ENCODE results near the gene INO80. TPM values are rescaled to one million over a fixed set of nuclear protein-coding genes. Genes with fewer than 3 reads are reported as not detected.

Gene INO80
- total and polyA plus RNA-seq, 2 donors (not counting 3 experiments of a cell fraction or from before 2014, with no cell fraction given) = 5.7 to 29.1 TPM

DNA sequence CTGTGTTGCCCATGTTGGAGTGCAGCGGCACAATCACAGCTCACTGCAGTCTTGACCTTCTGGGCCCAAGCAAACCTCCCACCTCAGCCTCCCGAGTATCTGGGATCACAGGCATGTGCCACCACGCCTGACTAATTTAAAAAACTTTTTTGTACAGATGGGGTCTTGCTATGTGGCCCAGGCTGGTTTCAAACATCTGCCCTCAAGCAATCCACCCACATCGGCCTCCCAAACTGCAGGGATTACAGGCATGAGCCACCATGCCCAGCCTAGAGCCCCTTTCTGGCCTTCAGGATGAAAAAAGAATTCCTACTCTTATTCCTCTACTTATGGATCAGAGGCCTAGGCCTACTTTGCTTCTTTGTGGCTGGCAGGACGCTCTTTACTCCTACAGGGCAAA is 123.3 kb downstream of the INO80 start:
- H3K4me1 ChIP-seq (ENCODE audit: control insufficient read depth, extremely low read depth, insufficient read depth, low read length) = no peaks in the 10 kb centered on the region
- H3K27ac ChIP-seq (ENCODE audit: insufficient read depth, low read depth, low read length) = no peak overlapping the region
- intact Hi-C loops (cut with micrococcal nuclease) (no loop called here), dilution Hi-C loops (cut with MboI; ENCODE audit: extremely low pct_ligation_motif_present, low sequenced_read_pairs) (no loop called here)
- CTCF ChIA-PET = interaction anchor here (1.0 to 2.8 kb wide), 5 partner anchors 10 to 94 kb away, joined by 3 to 11 read pairs (median 4); no protein-coding TSS in a partner anchor
- TF ChIP-seq EZH2 (IDR thresholded peaks at IDR 0.05; ENCODE audit: borderline replicate concordance, low read depth, low read length, severe bottlenecking) = no peak
- TF ChIP-seq, protein P1, sequence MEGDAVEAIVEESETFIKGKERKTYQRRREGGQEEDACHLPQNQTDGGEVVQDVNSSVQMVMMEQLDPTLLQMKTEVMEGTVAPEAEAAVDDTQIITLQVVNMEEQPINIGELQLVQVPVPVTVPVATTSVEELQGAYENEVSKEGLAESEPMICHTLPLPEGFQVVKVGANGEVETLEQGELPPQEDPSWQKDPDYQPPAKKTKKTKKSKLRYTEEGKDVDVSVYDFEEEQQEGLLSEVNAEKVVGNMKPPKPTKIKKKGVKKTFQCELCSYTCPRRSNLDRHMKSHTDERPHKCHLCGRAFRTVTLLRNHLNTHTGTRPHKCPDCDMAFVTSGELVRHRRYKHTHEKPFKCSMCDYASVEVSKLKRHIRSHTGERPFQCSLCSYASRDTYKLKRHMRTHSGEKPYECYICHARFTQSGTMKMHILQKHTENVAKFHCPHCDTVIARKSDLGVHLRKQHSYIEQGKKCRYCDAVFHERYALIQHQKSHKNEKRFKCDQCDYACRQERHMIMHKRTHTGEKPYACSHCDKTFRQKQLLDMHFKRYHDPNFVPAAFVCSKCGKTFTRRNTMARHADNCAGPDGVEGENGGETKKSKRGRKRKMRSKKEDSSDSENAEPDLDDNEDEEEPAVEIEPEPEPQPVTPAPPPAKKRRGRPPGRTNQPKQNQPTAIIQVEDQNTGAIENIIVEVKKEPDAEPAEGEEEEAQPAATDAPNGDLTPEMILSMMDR (IDR thresholded peaks at IDR 0.05; ENCODE audit: extremely low read depth in 1 of 2, insufficient read depth in 1 of 2, low read depth in 1 of 2, low read length in 2 of 2) = no peak
- no peak for TF ChIP-seq MYC (IDR thresholded peaks at IDR 0.05; ENCODE audit: low read depth, low read length)
- no peak for TF ChIP-seq JUN (IDR thresholded peaks at IDR 0.05; ENCODE audit: borderline replicate concordance, insufficient read depth, insufficient read length, low read depth)
- TF ChIP-seq POLR2A (IDR thresholded peaks at IDR 0.05; ENCODE audit: low read depth, low read length) = no peak
- TF ChIP-seq POLR2AphosphoS5 (IDR thresholded peaks at IDR 0.05; ENCODE audit: insufficient read depth, low read depth, low read length) = no peak
- TF ChIP-seq, protein P2, sequence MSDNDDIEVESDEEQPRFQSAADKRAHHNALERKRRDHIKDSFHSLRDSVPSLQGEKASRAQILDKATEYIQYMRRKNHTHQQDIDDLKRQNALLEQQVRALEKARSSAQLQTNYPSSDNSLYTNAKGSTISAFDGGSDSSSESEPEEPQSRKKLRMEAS (IDR thresholded peaks at IDR 0.05; ENCODE audit: insufficient read depth, insufficient read length) = no peak
- no peak for TF ChIP-seq FOS (IDR thresholded peaks at IDR 0.05; ENCODE audit: borderline replicate concordance, insufficient read depth, low read length)
- BruUV-seq (replicated peaks) = no TSS peak
- DNase-seq (ENCODE audit: low read depth, low spot score) (no peak), FAIRE-seq (no peak)
- no peaks in the 10 kb centered on the region for H3K27me3 ChIP-seq (ENCODE audit: control insufficient read depth in 2 of 2, insufficient read depth in 2 of 2, low read length in 2 of 2)
- H4K20me1 ChIP-seq (replicated peaks; ENCODE audit: control insufficient read depth, extremely low read depth, insufficient read depth, low read length) = no peaks in the 10 kb centered on the region
- no peaks in the 10 kb centered on the region for H3K9me1 ChIP-seq (replicated peaks; ENCODE audit: control insufficient read depth, extremely low read depth, insufficient read depth, low read length)
- H3K4me2 ChIP-seq (ENCODE audit: insufficient read depth, low read length) = no peak overlapping the region
- H3K9ac ChIP-seq (replicated peaks; ENCODE audit: extremely low read depth, insufficient read depth, low read length) = no peak overlapping the region
- no peak overlapping the region for H3K4me3 ChIP-seq (replicated peaks in 1 of 3; ENCODE audit: insufficient read depth in 1 of 3, low read depth in 1 of 3, low read length in 3 of 3)
- H3K79me2 ChIP-seq (ENCODE audit: control insufficient read depth, insufficient read depth, low read length) = no peaks in the 10 kb centered on the region
- peaks cover 2 to 12% of the 10 kb centered on the region in 2 experiments for H3K36me3 ChIP-seq (ENCODE audit: control insufficient read depth in 2 of 2, extremely low read depth in 1 of 2, insufficient read depth in 2 of 2, low read length in 2 of 2)
- no peak overlapping the region for H2AFZ ChIP-seq (ENCODE audit: low read depth, low read length)
- POLR2A ChIA-PET = no interaction called here
- H3K9me3 ChIP-seq (replicated peaks; ENCODE audit: control insufficient read depth, insufficient read depth, low read length) = no peaks in the 10 kb centered on the region

Measured in endothelial cell of umbilical vein (primary cell).